Pancreas (tissue), 10 donors: ENCODE data around the gene SLC39A3. TPM values are rescaled to one million over a fixed set of nuclear protein-coding genes. Genes with fewer than 3 reads are reported as not detected.

Experiments used
- ATAC-seq, 4 donors: fragments of 200-7000 bp; cut with Tn5 transposase; one replicate each; pipeline versions ENCODE4 v1.8.0 to v1.9.1; 2020; ENCODE audit warnings: mild to moderate bottlenecking in 4 of 4, moderate library complexity in 4 of 4
- DNase-seq, 6 donors: peaks; one replicate each; pipeline ENCODE4 v3.0.0-alpha.2; 2020
- FAIRE-seq: peaks from 2 replicates; lab custom pipeline; 2012; peaks lifted over from hg19 to GRCh38; lab: Jason Lieb, UNC
- H3K27ac ChIP-seq, 4 donors: fragments of 200-600 bp; sonication (generic); 1 replicate in 3 of 4; 2 replicates in 1 of 4; pipeline versions ENCODE4 v1.5.0 to v1.8.0; 2020
- H3K27me3 ChIP-seq, 4 donors: fragments of 200-600 bp; one replicate each; pipeline ENCODE4 v1.8.0; 2021
- H3K36me3 ChIP-seq, 3 donors: fragments of 200-600 bp; sonication (generic) in 1 of 3; one replicate each; pipeline versions ENCODE4 v1.5.0 to v1.8.0; 2020 to 2021
- H3K4me1 ChIP-seq, 3 donors: fragments of 200-600 bp; one replicate each; pipeline ENCODE4 v1.8.0; 2021
- H3K4me3 ChIP-seq, 4 donors: fragments of 200-600 bp; sonication (generic) in 2 of 4; one replicate each; pipeline versions ENCODE4 v1.5.0 to v1.8.0; 2020 to 2021
- H3K9me3 ChIP-seq, 4 donors: fragments of 200-600 bp; one replicate each; pipeline ENCODE4 v1.8.0; 2021
- WGBS, 2 donors: extraction: QIAGEN DNeasy Blood & Tissue Kit; methylation state at CpG; one replicate each; pipeline ENCODE4 v1.1.7; 2013; 5-methylcytosine and 5-hydroxymethylcytosine counted together
- intact Hi-C, 3 donors: fragments of 100-400 bp; cut with DNase I; formaldehyde crosslinking; loops; one replicate each; pipeline versions ENCODE4 v1.11.1 to v1.14.2; 2022
- polyA plus RNA-seq, 2 donors: library from polyadenylated mRNA; stranded (reverse); fragments of 200-250 nt; gene quantifications; one replicate each; pipeline ENCODE4 v1.2.3, GENCODE V29; 2013
- total RNA-seq, 6 donors: library from RNA; stranded (reverse); fragmentation: NEBNext Ultra II Directional in 4 of 6; extraction: Animal tissue kit (Norgen Biotek cat#: 25700) in 4 of 6; gene quantifications; one replicate each; pipeline versions ENCODE4 v1.2.1 to v1.2.4, GENCODE V29; 2021 to 2023
- TF ChIP-seq, protein P1 (sequence below), 4 donors: fragments of 200-600 bp; sonication (generic) in 3 of 4; IDR thresholded peaks; one replicate each; pipeline versions ENCODE4 v1.5.0 to v1.8.0; 2021; ENCODE audit warnings: antibody characterized with exemption in 4 of 4
- donor health status: healthy with polysubstance abuse.
- donor health status: DM: no; HTN: no; CAD: no; lungs with moderate emphysema.
- donor health status: DM: no; HTN: no; CAD: no.
- donor health status: control.
- donor health status: control.
- donor health status: Bipolar disorder and iron deficiency.
- donor health status: DM: yes; HTN: yes; CAD: no.
- donor health status: DM: no; HTN: no; CAD: no.
- donor health status: DM: no; HTN: no; CAD: no.
- donor health status: DM: yes; HTN: yes; CAD: no.

The SLC39A3 gene
- total and polyA plus RNA-seq, 8 donors, result 8.7 to 25.6 (median 13.0) TPM

DNA sequence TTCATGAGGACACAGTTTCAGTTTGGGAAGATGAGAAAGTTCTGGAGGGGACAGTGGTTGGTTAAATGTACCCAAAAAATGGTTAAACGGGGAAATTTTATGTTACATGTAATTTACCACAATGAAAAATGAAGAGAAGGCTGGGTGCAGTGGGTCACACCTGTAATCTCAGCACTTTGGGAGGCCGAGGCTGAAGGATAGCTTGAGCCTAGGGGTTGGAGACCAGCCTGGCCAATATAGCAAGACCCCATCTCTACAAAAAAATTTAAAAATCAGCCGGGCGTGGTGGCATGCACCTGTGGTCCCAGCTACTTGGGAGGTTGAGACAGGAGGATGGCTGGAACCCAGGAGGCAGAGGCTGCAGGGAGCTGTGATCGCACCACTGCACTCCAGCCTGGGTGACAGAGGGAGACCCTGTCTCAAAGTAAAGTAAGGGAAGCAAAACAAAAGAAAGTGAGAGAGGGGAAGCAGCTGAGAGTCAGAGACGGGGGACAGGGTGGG, 54.6 kb downstream of the SLC39A3 start:
- ATAC-seq (no peak), FAIRE-seq (no peak), DNase-seq (no peak)
- intact Hi-C loops, result no loop called here
- TF ChIP-seq, protein P1, sequence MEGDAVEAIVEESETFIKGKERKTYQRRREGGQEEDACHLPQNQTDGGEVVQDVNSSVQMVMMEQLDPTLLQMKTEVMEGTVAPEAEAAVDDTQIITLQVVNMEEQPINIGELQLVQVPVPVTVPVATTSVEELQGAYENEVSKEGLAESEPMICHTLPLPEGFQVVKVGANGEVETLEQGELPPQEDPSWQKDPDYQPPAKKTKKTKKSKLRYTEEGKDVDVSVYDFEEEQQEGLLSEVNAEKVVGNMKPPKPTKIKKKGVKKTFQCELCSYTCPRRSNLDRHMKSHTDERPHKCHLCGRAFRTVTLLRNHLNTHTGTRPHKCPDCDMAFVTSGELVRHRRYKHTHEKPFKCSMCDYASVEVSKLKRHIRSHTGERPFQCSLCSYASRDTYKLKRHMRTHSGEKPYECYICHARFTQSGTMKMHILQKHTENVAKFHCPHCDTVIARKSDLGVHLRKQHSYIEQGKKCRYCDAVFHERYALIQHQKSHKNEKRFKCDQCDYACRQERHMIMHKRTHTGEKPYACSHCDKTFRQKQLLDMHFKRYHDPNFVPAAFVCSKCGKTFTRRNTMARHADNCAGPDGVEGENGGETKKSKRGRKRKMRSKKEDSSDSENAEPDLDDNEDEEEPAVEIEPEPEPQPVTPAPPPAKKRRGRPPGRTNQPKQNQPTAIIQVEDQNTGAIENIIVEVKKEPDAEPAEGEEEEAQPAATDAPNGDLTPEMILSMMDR (IDR thresholded peaks at IDR 0.05), result no peak
- 85 to 92% methylated on average over 6 of the region's 6 CpGs for WGBS, 2 donors
- H3K4me3 ChIP-seq, result no peak overlapping the region
- no peaks in the 10 kb centered on the region for H3K27me3 ChIP-seq
- peak overlapping the region; percentile 51 to 81 (median 70) for H3K27ac ChIP-seq
- no peaks in the 10 kb centered on the region for H3K4me1 ChIP-seq
- H3K9me3 ChIP-seq, result no peaks in the 10 kb centered on the region
- no peaks in the 10 kb centered on the region for H3K36me3 ChIP-seq

DNA sequence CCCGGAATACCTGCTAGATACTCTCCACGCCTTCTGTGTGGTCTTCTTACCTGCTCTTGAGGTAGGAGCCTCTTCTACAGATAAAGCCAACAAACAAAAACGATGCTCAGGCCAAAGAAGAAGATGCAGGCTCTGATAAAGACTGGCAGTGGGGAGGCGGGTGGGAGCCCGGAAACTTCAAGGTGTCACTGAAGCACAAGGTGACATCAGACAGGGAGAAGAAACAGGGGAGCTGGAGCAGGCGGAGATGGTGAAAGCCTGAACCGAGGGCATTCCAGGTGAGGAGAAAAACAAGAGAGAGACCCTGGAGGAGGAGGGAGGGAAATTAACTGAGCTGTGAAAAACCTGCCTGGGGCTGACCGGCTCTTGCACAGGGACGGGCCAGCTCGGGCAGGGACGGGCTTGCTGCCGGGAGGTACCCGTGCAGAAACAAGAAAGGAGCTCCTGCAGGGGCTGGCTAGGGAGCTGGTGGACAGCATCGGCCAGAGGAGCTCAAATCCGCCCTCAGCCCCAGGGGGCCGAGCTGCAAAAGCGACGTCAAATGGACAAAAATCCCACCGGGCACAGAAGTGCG, 56.3 kb downstream of the SLC39A3 start:
- no peak for ATAC-seq
- H3K27ac ChIP-seq, result no peak overlapping the region
- H3K4me3 ChIP-seq, result no peak overlapping the region
- no peaks in the 10 kb centered on the region for H3K36me3 ChIP-seq
- DNase-seq, result no peak
- whole genome bisulfite sequencing, 2 donors, result 87 to 89% methylated on average over 20 of the region's 20 CpGs
- H3K27me3 ChIP-seq, result no peaks in the 10 kb centered on the region
- H3K4me1 ChIP-seq, result no peaks in the 10 kb centered on the region
- TF ChIP-seq, protein P1 (IDR thresholded peaks at IDR 0.05), result no peak
- intact Hi-C loops, result no loop called here
- H3K9me3 ChIP-seq, result no peaks in the 10 kb centered on the region
- FAIRE-seq, result no peak

Other genes starting within 250 kb of the SLC39A3 start
- 1 to 10 TPM; 4.0 to 8.8 (median 5.9) TPM for gene GNG7, start 37.3 kb downstream of the SLC39A3 start, total RNA-seq
- 1 to 10 TPM; 5.6 to 7.7 TPM for gene GNG7, start 37.3 kb downstream of the SLC39A3 start, polyA plus RNA-seq
- 10 to 100 TPM in 1 of 6 donors, 1 to 10 TPM in 5; 2.7 to 16.3 (median 4.5) TPM for gene DIRAS1, start 18.6 kb downstream of the SLC39A3 start, total RNA-seq
- 1 to 10 TPM; 2.4 to 2.8 TPM for gene DIRAS1, start 18.6 kb downstream of the SLC39A3 start, polyA plus RNA-seq
- 10 to 100 TPM; 19.4 to 31.5 (median 23.5) TPM for gene SGTA, start 43.3 kb upstream of the SLC39A3 start, total RNA-seq
- gene SGTA, start 43.3 kb upstream of the SLC39A3 start, polyA plus RNA-seq, result 10 to 100 TPM; 42.7 to 49.6 TPM
- gene THOP1, start 45.5 kb upstream of the SLC39A3 start, total RNA-seq, result 10 to 100 TPM; 11.6 to 21.3 (median 18.6) TPM
- 100 to 1,000 TPM in 1 of 2 donors, 10 to 100 TPM in 1; 79.6 to 124 TPM for gene THOP1, start 45.5 kb upstream of the SLC39A3 start, polyA plus RNA-seq
- gene ZNF554, start 79.9 kb upstream of the SLC39A3 start, total RNA-seq, result 1 to 10 TPM; 2.6 to 4.2 (median 3.4) TPM
- gene ZNF554, start 79.9 kb upstream of the SLC39A3 start, polyA plus RNA-seq, result 1 to 10 TPM; 5.2 TPM
- gene ZNF555, start 101.5 kb upstream of the SLC39A3 start, total RNA-seq, result 1 to 10 TPM; 3.0 to 6.0 (median 3.8) TPM
- 1 to 10 TPM in 1 of 2 donors, under 1 TPM in 1; 0.68 to 2.1 TPM for gene ZNF555, start 101.5 kb upstream of the SLC39A3 start, polyA plus RNA-seq
- under 1 TPM in 2 of 6 donors, not detected in 4; 0.19 to 0.91 TPM for gene ZNF556, start 127.3 kb upstream of the SLC39A3 start, total RNA-seq
- not detected for gene ZNF556, start 127.3 kb upstream of the SLC39A3 start, polyA plus RNA-seq
- 1 to 10 TPM; 1.6 to 3.0 (median 2.0) TPM for gene ZNF57, start 160.9 kb upstream of the SLC39A3 start, total RNA-seq
- gene ZNF57, start 160.9 kb upstream of the SLC39A3 start, polyA plus RNA-seq, result 1 to 10 TPM; 2.1 to 2.4 TPM
- 1 to 10 TPM; 1.3 to 2.6 (median 1.7) TPM for gene ZNF77, start 205.0 kb upstream of the SLC39A3 start, total RNA-seq
- 1 to 10 TPM; 2.7 to 3.4 TPM for gene ZNF77, start 205.0 kb upstream of the SLC39A3 start, polyA plus RNA-seq
- 1 to 10 TPM in 4 of 6 donors, under 1 TPM in 2; 0.97 to 1.6 (median 1.1) TPM for gene TLE6, start 237.5 kb upstream of the SLC39A3 start, total RNA-seq
- 1 to 10 TPM; 6.7 to 8.5 TPM for gene TLE6, start 237.5 kb upstream of the SLC39A3 start, polyA plus RNA-seq